K562 (cell line): ENCODE results near the gene SYNGR3. TPM values are rescaled to one million over a fixed set of nuclear protein-coding genes. Genes with fewer than 3 reads are reported as not detected.

ENCODE experiments used
- ASH1L ChIP-seq: fragments of 450-650 bp; IDR thresholded peaks from 2 replicates; pipeline ENCODE4 v1.6.1; 2018; ENCODE audit warnings: borderline replicate concordance, mild to moderate bottlenecking, low read depth; ENCODE audit not compliant: partially characterized antibody
- HNRNPK ChIP-seq: fragments of 200-400 bp; formaldehyde crosslinking; IDR thresholded peaks from one replicate; pipeline ENCODE4 v1.6.1; 2018; ENCODE audit warnings: mild to moderate bottlenecking, low read depth, low read length; ENCODE audit not compliant: poor library complexity, severe bottlenecking
- MCM3 ChIP-seq: fragments of 450-650 bp; IDR thresholded peaks from 2 replicates; pipeline ENCODE4 v1.6.1; 2016
- ZNF75A ChIP-seq: fragments of 450-650 bp; formaldehyde crosslinking; IDR thresholded peaks from 2 replicates; pipeline ENCODE4 v1.4.0; 2020; ENCODE audit warnings: mild to moderate bottlenecking
- polyA plus RNA-seq, 8 experiments: library from polyadenylated mRNA; depleted of rRNA in 4 of 8; stranded (reverse) in 5 of 8; unstranded in 3 of 8; fragments of >200 nt; fragmentation: Nextera tagmentation in 2 of 8; fragmentation: Illumina TruSeq in 1 of 8; extraction: Ambion mirVana in 2 of 8; extraction: Trizol in 1 of 8; gene quantifications; 2 replicates each; pipeline versions ENCODE4 v1.2.1 to v1.2.3, GENCODE V29; 2011 to 2014; ENCODE audit warnings: inconsistent platforms in 1 of 8, missing spikeins in 1 of 8
- total RNA-seq, 7 experiments: library from RNA; depleted of rRNA in 6 of 7; stranded (reverse); fragments of >200 nt in 6 of 7; fragmentation: Illumina TruSeq in 2 of 7; extraction: Trizol in 2 of 7; gene quantifications; 2 replicates each; pipeline versions ENCODE4 v1.2.1 to v1.2.3, GENCODE V29; 2011 to 2021; ENCODE audit warnings: low replicate concordance in 1 of 7
- TF ChIP-seq, protein P1 (sequence below): fragments of 450-650 bp; IDR thresholded peaks from 2 replicates; pipeline ENCODE4 v1.6.1; 2016; ENCODE audit warnings: mild to moderate bottlenecking, moderate library complexity
- TF ChIP-seq, protein P2 (sequence below): fragments of 450-650 bp; IDR thresholded peaks from 2 replicates; pipeline ENCODE4 v1.6.1; 2017; ENCODE audit warnings: mild to moderate bottlenecking, moderate library complexity
- TF ChIP-seq, protein P3 (sequence below): IDR thresholded peaks from 2 replicates; pipeline ENCODE4 v1.6.1; 2014; ENCODE audit warnings: antibody characterized with exemption

Gene SYNGR3
- total and polyA plus RNA-seq, 9 of the 15 experiments (the other 6 are each of a cell fraction or from before 2014, with no cell fraction given) = 3.7 to 69.2 (median 36.3) TPM

DNA sequence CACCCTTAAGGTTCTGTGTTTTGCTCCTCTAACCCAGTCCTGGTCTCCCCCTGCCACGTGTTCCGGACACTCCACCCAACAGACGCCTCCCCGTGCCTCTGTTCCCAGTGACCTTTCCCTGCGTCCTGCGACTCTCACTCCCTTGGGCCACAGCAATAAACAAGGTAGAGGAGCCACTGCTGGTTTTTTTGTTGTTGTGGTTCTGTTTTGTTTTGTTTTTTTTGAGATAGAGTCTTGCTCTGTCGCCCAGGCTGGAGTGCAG, 26.1 kb downstream of the SYNGR3 start (continued):
- TF ChIP-seq, protein P1, sequence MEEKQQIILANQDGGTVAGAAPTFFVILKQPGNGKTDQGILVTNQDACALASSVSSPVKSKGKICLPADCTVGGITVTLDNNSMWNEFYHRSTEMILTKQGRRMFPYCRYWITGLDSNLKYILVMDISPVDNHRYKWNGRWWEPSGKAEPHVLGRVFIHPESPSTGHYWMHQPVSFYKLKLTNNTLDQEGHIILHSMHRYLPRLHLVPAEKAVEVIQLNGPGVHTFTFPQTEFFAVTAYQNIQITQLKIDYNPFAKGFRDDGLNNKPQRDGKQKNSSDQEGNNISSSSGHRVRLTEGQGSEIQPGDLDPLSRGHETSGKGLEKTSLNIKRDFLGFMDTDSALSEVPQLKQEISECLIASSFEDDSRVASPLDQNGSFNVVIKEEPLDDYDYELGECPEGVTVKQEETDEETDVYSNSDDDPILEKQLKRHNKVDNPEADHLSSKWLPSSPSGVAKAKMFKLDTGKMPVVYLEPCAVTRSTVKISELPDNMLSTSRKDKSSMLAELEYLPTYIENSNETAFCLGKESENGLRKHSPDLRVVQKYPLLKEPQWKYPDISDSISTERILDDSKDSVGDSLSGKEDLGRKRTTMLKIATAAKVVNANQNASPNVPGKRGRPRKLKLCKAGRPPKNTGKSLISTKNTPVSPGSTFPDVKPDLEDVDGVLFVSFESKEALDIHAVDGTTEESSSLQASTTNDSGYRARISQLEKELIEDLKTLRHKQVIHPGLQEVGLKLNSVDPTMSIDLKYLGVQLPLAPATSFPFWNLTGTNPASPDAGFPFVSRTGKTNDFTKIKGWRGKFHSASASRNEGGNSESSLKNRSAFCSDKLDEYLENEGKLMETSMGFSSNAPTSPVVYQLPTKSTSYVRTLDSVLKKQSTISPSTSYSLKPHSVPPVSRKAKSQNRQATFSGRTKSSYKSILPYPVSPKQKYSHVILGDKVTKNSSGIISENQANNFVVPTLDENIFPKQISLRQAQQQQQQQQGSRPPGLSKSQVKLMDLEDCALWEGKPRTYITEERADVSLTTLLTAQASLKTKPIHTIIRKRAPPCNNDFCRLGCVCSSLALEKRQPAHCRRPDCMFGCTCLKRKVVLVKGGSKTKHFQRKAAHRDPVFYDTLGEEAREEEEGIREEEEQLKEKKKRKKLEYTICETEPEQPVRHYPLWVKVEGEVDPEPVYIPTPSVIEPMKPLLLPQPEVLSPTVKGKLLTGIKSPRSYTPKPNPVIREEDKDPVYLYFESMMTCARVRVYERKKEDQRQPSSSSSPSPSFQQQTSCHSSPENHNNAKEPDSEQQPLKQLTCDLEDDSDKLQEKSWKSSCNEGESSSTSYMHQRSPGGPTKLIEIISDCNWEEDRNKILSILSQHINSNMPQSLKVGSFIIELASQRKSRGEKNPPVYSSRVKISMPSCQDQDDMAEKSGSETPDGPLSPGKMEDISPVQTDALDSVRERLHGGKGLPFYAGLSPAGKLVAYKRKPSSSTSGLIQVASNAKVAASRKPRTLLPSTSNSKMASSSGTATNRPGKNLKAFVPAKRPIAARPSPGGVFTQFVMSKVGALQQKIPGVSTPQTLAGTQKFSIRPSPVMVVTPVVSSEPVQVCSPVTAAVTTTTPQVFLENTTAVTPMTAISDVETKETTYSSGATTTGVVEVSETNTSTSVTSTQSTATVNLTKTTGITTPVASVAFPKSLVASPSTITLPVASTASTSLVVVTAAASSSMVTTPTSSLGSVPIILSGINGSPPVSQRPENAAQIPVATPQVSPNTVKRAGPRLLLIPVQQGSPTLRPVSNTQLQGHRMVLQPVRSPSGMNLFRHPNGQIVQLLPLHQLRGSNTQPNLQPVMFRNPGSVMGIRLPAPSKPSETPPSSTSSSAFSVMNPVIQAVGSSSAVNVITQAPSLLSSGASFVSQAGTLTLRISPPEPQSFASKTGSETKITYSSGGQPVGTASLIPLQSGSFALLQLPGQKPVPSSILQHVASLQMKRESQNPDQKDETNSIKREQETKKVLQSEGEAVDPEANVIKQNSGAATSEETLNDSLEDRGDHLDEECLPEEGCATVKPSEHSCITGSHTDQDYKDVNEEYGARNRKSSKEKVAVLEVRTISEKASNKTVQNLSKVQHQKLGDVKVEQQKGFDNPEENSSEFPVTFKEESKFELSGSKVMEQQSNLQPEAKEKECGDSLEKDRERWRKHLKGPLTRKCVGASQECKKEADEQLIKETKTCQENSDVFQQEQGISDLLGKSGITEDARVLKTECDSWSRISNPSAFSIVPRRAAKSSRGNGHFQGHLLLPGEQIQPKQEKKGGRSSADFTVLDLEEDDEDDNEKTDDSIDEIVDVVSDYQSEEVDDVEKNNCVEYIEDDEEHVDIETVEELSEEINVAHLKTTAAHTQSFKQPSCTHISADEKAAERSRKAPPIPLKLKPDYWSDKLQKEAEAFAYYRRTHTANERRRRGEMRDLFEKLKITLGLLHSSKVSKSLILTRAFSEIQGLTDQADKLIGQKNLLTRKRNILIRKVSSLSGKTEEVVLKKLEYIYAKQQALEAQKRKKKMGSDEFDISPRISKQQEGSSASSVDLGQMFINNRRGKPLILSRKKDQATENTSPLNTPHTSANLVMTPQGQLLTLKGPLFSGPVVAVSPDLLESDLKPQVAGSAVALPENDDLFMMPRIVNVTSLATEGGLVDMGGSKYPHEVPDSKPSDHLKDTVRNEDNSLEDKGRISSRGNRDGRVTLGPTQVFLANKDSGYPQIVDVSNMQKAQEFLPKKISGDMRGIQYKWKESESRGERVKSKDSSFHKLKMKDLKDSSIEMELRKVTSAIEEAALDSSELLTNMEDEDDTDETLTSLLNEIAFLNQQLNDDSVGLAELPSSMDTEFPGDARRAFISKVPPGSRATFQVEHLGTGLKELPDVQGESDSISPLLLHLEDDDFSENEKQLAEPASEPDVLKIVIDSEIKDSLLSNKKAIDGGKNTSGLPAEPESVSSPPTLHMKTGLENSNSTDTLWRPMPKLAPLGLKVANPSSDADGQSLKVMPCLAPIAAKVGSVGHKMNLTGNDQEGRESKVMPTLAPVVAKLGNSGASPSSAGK = no peak
- TF ChIP-seq MCM3 (no peak), HNRNPK (no peak), ZNF75A (CRISPR knock-in tag) (no peak), ASH1L (no peak)
- TF ChIP-seq, protein P2, sequence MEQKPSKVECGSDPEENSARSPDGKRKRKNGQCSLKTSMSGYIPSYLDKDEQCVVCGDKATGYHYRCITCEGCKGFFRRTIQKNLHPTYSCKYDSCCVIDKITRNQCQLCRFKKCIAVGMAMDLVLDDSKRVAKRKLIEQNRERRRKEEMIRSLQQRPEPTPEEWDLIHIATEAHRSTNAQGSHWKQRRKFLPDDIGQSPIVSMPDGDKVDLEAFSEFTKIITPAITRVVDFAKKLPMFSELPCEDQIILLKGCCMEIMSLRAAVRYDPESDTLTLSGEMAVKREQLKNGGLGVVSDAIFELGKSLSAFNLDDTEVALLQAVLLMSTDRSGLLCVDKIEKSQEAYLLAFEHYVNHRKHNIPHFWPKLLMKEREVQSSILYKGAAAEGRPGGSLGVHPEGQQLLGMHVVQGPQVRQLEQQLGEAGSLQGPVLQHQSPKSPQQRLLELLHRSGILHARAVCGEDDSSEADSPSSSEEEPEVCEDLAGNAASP = no peak
- TF ChIP-seq, protein P3, sequence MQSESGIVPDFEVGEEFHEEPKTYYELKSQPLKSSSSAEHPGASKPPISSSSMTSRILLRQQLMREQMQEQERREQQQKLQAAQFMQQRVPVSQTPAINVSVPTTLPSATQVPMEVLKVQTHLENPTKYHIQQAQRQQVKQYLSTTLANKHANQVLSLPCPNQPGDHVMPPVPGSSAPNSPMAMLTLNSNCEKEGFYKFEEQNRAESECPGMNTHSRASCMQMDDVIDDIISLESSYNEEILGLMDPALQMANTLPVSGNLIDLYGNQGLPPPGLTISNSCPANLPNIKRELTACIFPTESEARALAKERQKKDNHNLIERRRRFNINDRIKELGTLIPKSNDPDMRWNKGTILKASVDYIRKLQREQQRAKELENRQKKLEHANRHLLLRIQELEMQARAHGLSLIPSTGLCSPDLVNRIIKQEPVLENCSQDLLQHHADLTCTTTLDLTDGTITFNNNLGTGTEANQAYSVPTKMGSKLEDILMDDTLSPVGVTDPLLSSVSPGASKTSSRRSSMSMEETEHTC = no peak
